ENCODE results near the gene CFAP299.

Gene CFAP299

GRCh38 chr4:80385397-80386280 lies 50.1 kb downstream of the CFAP299 start:
- no peak for TF ChIP-seq CTCF (IDR thresholded peaks at IDR 0.05; ENCODE audit: low read depth, low read length, missing control alignments)
- in situ Hi-C loops (cut with HindIII; ENCODE audit: low pct_ligation_motif_present, low sequenced_read_pairs): no loop called here
- no peak overlapping the region for H3K4me3 ChIP-seq (ENCODE audit: low read depth, low read length)
- no peak overlapping the region for H3K27ac ChIP-seq
- DNase-seq: no peak
- no peaks in the 10 kb centered on the region for H3K27me3 ChIP-seq (replicated peaks)
- no peaks in the 10 kb centered on the region for H3K36me3 ChIP-seq (replicated peaks)

GRCh38 chr4:80386281-80386886 lies 50.9 kb downstream of the CFAP299 start:
- no peak overlapping the region for H3K4me3 ChIP-seq (ENCODE audit: low read depth, low read length)
- no peaks in the 10 kb centered on the region for H3K36me3 ChIP-seq (replicated peaks)
- TF ChIP-seq CTCF (IDR thresholded peaks at IDR 0.05; ENCODE audit: low read depth, low read length, missing control alignments): no peak
- no peak for DNase-seq
- in situ Hi-C loops (cut with HindIII; ENCODE audit: low pct_ligation_motif_present, low sequenced_read_pairs): no loop called here
- no peaks in the 10 kb centered on the region for H3K27me3 ChIP-seq (replicated peaks)
- H3K27ac ChIP-seq: no peak overlapping the region

- in situ Hi-C loops (cut with HindIII; ENCODE audit: low pct_ligation_motif_present, low sequenced_read_pairs): no loop called here
- no peak overlapping the region for H3K27ac ChIP-seq
- no peaks in the 10 kb centered on the region for H3K27me3 ChIP-seq (replicated peaks)
- no peak for DNase-seq
- no peak for TF ChIP-seq CTCF (IDR thresholded peaks at IDR 0.05; ENCODE audit: low read depth, low read length, missing control alignments)
- H3K36me3 ChIP-seq (replicated peaks): no peaks in the 10 kb centered on the region
- H3K4me3 ChIP-seq (ENCODE audit: low read depth, low read length): no peak overlapping the region
These were observed 52.1 kb downstream of the CFAP299 start for GRCh38 chr4:80387390-80388283.

GRCh38 chr4:80388284-80388607 lies 52.7 kb downstream of the CFAP299 start:
- Histone ChIP-seq H3K36me3 (replicated peaks) (no peaks in the 10 kb centered on the region), H3K27me3 (replicated peaks) (no peaks in the 10 kb centered on the region), H3K4me3 (ENCODE audit: low read depth, low read length) (no peak overlapping the region), H3K27ac (no peak overlapping the region)
- no peak for TF ChIP-seq CTCF (IDR thresholded peaks at IDR 0.05; ENCODE audit: low read depth, low read length, missing control alignments)
- DNase-seq: no peak
- in situ Hi-C loops (cut with HindIII; ENCODE audit: low pct_ligation_motif_present, low sequenced_read_pairs): no loop called here

- no peaks in the 10 kb centered on the region for H3K36me3 ChIP-seq (replicated peaks)
- no peak for DNase-seq
- H3K27ac ChIP-seq: no peak overlapping the region
- H3K27me3 ChIP-seq (replicated peaks): no peaks in the 10 kb centered on the region
- H3K4me3 ChIP-seq (ENCODE audit: low read depth, low read length): no peak overlapping the region
- no peak for TF ChIP-seq CTCF (IDR thresholded peaks at IDR 0.05; ENCODE audit: low read depth, low read length, missing control alignments)
- in situ Hi-C loops (cut with HindIII; ENCODE audit: low pct_ligation_motif_present, low sequenced_read_pairs): no loop called here
These were observed 54.6 kb downstream of the CFAP299 start for GRCh38 chr4:80390178-80390577.

Measured in brain microvascular endothelial cell (primary cell).